GM21526 (cell line): ENCODE measurements around the gene GPR42.
"Not testable (repeated sequence)": the region's sequence is repeated elsewhere in the genome, so short reads cannot be mapped to it uniquely, and the experiment has no call there.

Source experiments
- ATAC-seq: cut with Tn5 transposase; IDR thresholded peaks from one replicate; pipeline ENCODE4 v1.9.1; 2021; ENCODE audit warnings: moderate library complexity; ENCODE audit not compliant: unreplicated experiment, low FRiP score

The GPR42 gene

DNA sequence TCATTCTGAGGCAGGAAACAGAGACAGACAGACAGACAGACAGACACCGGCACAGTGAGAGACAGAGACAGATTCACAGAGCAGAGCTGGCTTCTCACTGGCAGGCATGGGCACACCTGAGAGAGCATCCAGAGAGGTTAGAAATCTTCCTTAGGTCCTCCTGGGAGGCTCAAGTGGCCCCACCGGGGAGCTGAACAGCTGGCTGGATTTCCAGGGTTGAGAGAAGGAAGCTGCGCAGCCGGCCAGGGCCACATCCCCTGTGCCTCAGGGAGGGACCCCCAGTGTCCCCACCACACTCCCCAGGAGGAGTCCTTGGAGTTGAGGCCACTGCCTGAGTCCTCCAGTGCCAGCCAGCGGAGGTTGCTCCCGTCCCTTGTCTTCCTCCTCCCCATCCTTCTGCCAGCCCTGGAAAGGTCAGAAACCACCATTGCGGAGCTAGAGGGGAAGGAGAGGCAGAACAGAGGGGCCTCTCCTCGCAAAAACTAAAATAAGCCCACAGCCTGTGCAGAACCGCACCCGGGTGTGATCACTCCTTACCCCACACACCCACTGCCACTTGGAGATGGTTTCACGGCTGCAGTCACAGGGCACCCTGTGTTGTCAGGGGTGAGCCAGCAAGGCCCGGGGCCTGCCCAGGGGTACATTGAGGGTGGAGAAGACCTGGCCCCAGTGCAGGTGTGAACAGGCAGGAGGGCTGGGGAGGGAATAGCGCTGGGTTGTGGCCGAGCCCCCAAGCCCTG lies 8.4 kb upstream of the GPR42 start:
- ATAC-seq, result no peak

DNA sequence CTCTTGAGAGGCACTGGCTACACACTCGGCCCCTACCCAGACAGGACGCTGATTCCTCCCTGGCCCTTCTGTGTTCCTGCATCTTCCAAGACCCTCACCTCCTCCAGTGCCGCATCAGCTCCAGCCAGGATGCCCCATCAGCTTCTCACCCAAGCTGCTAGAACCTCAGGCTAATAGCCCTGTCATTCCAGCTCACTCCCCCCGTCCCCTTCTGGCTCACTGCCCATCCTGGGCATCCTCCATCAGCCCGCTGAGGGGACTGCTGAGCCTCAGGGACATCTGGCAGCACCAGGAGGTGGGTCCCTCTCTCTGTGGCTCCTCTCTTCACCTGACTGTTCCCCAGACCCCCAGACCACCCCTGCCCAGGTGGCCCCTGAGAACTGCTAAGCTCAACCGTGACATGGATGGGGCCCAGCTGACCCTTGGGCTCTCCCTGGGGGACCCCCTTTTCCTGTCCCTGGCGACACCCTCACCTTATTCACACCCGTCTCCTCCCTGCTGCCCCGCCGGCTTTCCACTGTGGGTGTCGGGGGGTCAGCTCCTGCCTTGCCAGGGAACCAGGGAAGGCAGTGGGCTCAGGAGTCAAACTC lies 7.8 kb upstream of the GPR42 start:
- ATAC-seq, result no peak

DNA sequence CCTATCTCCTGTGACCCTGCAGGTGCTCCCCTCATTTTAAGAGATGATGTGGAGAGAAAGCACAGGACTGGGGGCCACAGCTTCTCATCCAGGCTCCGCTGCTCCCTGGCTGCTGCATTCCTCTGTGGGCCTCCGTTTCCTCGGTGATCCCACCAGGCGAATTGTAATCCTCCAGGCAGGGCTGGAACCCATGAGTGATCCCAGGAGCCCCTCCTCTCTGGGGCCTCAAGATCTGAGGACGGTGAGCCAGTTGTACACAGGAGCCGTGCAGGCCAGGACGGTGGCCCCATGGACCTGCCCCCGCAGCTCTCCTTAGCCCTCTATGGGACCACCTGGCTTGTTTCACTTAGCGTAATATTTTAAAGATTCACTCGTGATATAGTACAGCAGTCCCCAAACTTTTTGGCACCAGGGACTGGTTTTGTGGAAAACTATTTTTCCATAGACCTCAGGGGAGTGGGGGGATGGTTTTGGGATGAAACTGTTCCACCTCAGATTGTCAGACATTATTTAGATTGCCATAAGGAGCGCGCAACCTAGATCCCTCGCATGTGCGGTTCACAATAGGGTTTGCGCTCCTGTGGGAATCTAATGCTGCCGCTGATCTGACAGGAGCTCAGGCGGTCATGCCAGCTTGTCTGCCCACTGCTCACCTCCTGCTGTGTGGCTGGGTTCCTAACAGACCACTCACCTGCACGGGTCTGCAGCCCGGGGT lies 7.0 kb upstream of the GPR42 start:
- ATAC-seq, result no peak

DNA sequence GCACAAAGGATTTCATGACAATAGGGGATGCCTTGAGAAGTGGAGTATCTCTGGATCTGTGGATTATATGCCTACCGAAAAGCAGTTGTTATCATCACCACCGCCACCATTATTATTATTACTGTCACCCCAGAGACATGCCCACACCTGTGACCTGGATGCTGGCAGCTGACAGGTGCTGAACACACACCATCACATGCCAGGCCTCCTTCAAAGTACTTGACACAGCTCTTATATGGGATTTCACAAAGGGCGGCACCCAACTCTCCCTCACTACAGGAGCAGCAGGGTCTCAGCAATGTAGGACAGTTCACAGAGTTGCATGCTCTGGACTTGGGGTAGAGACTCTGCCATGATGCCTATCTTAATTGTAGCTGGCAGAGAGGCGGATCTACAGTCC lies 5.6 kb upstream of the GPR42 start:
- no peak for ATAC-seq

DNA sequence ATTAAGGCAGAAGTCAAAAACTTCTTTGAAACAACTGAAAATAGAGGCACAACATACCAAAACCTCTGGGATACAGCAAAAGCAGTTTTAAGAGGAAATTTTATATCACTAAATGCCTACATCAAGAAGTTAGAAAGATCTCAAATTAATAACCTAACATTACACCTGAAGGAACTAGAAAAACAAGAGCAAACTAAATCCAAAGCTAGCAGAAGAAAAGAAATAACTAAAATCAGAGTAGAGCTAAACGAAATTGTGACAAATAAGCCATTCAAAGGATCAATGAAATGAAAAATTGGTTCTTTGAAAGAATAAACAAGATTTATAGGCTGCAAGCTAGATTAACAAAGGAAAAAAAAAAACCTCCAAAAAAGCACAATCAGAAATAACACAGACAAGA lies 2.5 kb upstream of the GPR42 start:
- ATAC-seq, result no peak

DNA sequence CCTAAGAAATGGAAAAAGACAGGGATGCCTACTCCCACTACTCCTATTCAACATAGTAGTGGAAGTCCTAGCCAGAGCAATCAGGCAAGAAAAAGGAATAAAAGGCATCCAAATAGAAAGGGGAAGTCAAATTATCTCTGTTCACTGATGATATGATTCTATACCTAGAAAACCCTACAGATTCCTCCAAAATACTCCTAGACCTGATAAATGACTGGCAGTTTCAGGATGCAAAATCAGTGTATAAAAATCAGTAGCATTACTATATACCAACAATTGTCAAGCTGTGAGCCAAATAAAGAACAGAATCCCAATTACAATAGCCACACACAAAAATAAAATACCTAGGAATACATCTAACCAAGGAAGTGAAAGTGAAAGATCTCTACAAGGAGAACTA lies 1.3 kb upstream of the GPR42 start:
- no peak for ATAC-seq

DNA sequence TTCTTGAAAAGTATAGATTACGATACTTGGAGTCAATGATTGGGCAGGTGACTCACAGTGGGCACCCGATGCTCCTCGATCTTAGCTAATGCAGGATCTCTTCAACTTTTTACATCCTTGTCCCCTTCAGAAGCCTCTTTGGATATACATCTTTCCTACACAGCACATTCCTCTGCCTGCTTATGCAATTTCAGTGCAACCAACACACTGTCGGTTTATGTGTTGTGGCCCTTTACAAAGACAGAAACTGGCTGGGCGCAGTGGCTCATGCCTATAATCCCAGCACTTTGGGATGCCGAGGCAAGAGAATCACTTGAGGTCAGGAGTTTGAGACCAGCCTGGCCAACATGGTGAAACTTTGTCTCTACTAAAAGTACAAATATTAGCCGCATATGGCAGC lies 2.6 kb downstream of the GPR42 start:
- no peak for ATAC-seq

DNA sequence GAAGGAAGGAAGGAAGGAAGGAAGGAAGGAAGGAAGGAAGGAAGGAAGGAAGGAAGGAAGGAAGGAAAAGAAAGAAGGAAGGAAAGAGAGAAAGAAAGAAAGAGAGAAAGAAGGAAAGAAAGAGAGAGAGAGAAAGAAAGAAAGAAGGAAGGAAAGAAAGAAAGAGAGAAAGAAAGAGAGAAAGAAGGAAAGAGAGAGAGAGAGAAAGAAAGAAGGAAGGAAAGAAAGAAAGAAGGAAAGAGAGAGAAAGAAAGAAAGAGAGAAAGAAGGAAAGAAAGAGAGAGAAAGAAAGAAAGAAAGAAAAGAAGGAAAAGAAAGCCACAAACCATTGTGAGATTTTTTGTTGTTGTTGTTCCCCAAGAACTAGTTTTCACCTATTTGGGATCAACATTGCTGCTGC lies 3.2 kb downstream of the GPR42 start:
- ATAC-seq, result not testable (repeated sequence)

DNA sequence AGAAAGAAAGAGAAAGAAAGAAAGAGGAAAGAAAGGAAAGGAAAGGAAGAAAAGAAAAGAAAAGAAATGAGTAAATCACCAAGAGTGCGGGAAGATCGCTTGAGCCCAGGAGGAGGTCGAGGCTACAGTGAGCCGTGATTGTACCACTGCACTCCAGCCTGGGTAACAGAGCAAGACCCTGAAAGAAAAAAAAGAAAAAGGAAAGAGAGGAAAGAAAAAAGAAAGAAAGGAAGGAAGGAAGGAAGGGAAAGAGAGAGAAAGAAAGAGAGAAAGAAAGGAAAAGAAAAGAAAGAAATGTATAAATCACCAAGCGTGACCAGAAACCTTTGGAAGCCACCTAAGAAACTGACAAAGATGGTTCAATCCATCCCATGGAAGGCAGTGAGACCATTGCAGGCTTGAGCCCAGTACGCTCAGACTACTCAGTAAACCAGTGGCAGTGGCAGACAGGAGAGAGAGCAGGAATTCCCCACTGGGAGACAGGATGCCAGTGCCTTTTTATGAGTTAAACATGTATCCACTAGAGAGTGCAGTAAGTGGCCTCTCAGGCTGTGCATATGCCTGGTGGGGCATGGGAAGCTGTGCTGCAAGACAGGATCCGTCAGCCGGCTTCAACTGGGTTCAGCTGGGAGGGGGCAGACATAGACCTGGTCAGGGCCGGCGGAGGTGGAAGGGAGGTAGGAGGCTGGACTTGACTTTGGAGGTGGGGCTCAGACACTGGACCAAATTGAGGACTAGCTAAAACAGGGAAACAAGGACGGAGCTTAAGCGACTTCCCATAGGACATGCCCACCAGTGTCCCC lies 4.8 kb downstream of the GPR42 start:
- ATAC-seq, result no peak

DNA sequence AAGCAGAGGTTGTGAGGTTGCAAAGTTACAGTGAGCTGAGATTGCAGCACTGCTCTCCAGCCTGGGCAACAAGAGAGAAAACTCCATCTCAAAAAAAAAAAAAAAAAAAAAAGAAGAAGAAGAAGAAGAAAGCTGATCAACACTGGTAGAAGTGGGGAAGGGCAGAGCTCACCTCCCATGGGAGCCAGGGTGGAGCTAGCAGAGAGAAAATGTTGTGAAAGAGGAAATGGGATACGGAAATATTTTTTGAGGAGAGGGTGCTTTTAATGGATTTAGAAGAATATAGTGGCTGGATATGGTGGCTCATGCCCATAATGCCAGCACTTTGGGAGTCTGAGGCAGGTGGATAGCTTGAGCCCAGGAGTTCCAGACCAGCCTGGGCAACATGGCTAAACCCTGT lies 6.8 kb downstream of the GPR42 start:
- no peak for ATAC-seq

DNA sequence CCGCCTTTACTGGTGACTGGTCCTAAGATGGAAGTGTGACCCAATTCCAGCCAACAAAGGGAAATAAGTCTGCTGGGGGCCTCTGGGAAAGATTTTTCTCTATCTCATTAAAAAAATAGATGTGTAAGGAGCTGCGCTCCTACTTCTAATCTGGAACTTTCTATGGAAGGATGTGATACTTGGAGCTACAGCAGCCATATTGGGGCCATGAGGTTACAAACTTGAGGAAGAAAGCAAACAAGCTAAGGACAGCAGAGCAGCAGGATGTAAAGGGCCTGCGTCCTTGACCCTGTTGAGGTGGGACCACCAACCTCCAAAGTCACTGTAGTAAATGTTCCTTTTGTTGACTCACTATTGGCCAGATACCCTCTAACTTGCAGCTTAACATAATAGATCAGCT lies 7.5 kb downstream of the GPR42 start:
- ATAC-seq, result no peak

DNA sequence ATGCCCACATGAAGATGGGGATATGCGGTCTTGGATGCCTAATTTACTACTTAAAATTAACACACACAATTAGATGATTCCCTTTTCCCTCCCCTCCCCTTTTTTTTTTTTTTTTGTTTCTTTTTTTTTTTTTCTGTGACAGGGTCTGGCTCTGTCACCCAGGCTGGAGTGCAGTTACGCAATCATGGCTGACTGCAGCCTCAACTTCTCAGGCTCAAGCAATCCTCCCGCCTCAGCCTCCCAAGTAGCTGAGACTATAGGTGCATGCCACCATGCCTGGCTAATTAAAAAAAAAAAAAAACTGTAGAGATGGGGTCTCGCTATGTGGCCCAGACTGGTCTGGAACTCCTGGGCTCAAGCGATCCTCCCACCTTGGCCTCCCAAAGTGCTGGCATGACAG lies 8.7 kb downstream of the GPR42 start:
- ATAC-seq, result not testable (repeated sequence)

DNA sequence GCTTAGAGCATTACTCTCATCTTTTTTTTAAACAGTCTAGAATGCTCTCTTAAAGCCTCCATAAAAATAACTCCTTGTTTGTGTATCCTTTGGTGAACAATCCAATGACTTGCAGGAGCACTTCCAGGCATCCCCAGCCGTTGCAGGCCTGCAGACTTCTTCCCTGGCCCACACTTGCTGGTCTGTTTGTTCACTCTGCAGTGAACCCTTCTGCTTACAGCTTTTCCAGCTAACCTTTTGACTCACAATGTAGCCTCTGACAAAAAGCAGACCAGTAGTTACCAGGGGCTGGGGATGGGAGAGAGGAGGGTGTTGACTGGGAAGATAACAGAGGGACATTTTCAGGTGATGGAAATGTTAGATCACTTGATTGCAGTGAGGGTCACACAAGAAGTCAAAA lies 9.1 kb downstream of the GPR42 start:
- no peak for ATAC-seq

DNA sequence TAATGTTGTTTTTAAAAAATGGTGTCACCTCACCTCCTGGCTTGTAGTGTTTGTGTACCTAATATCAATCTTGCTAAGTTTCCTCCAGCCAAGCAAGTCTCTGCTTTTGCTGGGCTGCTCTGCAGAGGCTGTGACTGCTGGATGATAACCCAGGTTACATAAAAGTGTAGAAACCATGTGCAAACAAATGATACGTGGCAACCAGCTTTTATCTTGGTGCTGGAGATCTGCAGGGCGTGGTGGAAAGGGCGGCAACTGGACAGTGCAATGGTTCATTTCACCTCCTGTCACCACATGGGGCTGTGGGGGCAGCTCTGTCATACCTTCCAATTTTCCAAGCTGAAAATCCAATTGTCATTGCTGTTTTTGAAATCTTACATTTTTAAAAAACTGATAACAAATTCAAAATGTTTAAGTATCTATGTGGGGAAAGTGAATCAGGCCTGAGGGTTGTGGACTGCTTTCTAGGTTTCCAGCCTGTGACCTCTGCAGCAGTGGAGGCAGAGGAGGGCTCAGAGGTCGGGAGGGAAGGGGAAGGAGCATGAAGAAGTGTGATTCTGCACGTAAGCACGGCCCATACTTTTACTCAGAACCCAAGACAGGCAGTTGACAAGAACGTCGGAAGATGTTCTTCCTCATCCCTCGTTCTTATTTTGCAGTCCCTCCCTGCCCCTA lies 9.7 kb downstream of the GPR42 start:
- no peak for ATAC-seq

DNA sequence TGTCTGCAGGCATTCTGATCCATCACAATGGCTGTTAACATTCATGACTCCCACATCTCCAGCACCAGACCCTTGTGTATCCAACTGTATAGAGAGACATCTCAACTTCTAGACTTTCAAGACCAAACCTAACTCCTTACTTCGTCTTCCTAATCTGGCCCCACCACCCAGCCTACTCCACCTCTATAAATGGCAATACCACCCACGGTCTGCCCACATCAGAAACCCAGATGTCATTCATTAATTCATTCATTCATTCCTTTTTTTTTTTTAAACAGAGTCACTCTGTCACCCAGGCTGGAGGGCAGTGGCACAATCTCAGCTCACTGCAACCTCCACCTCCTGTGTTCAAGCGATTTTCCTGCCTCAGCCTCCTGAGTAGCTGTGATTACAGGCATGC lies 10.4 kb downstream of the GPR42 start:
- ATAC-seq, result no peak

DNA sequence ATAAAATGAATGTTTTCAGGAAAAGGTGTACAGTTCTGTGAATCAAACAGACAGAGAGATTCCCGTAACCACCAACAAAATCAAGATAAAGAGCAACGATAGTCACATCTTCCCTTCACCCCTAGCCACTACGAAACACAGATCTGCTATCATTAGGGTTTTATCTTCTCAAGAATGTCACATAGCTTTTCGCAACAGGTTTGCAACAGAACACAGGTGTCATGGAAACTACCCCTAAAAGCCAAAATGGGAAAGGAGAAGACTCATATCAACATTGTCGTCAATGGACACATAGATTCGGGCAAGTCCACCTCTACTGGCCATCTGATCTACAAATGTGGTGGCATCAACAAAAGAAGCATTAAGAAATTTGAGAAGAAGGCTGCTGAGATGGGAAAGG lies 11.1 kb downstream of the GPR42 start:
- no peak for ATAC-seq

DNA sequence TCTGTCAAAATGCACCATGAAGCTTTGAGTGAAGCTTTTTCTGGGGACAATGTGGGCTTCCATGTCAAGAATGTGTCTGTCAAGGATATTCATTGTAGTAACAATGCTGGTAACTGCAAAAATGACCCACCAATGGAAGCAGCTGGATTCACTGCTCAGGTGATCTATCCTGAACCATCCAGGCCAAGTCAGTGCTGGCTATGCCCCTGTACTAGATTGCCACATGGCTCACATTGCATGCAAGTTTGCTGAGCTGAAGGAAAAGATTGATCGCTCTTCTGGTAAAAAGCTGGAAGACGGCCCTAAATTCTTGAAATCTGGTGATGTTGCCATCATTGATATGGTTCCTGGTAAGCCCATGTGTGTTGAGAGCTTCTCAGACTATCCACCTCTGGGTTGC lies 12.7 kb downstream of the GPR42 start:
- ATAC-seq, result no peak

DNA sequence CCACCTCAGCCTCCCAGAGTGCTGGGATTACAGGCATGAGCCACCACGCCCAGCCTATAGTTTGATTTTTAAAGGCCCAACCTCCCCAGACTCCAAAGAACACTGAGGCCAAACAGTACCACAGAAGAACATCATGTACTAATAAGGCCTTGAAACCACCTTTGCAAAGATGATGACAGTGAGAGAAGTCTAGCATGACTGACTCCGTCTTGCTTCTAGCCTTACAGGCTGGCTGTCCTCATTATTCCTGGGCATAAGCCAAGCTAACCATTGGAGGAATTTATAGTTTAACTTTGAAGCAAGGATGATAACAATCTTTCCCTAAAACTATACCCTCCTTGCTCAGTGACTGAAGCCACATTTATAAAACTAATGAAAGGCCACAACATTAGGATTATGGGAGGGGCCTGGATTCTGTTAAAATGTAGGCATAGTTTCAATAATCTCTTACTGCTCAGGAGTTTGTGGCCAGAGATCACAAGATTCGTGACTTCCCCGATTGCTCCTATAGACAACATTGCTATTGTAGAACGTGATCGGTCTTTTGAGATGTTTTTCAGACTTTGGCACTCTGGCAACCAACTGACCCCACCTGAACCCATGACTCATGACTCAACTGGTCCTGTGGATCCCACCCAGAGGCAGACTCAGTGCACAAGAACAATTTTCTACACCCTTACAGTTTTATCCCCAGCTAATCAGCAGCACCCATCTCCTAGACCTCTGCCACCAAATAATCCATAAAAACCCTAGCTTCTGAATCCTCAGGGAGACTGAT lies 17.6 kb downstream of the GPR42 start:
- no peak for ATAC-seq

DNA sequence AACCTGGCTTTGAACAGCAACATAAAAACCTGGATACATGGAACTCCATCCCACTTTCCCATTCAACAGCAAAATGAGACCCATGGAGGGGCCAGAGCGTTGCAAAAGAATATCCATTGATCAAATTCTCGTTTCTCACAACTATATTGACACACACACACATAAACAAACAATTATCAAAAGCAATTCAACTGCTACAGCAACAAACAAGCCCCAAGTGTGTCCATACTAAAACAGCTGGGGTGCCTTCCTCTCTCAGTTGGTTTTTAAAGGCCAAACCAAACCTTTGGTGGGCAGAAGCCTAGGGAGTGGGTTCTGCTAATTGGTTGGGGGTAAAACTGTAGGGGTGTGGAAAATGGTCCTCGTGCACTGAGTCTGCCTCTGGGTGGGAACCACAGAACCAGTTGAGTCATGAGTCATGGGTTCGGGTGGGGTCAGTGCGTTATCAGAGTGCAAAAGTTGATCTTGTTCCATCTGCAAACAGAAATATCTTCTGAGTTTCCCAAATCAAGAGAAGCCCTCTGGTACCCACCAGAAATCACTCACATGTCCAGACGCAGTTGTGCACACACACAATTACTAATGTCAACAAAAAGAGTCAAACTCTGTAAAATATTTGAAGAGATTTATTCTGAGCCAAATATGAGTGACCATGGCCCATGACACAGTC lies 18.5 kb downstream of the GPR42 start:
- ATAC-seq, result no peak
